Measurements from ENCODE around the gene FGFRL1. TPM values are rescaled to one million over a fixed set of nuclear protein-coding genes. Genes with fewer than 3 reads are reported as not detected.
A peak's percentile ranks its signal among the peaks of the same experiment; 100 is the strongest.

FGFRL1 gene
- total and polyA plus RNA-seq, 2 of the 13 experiments (the other 11 are each of a cell fraction or from before 2014, with no cell fraction given) = 19.1 to 30.6 TPM

DNA sequence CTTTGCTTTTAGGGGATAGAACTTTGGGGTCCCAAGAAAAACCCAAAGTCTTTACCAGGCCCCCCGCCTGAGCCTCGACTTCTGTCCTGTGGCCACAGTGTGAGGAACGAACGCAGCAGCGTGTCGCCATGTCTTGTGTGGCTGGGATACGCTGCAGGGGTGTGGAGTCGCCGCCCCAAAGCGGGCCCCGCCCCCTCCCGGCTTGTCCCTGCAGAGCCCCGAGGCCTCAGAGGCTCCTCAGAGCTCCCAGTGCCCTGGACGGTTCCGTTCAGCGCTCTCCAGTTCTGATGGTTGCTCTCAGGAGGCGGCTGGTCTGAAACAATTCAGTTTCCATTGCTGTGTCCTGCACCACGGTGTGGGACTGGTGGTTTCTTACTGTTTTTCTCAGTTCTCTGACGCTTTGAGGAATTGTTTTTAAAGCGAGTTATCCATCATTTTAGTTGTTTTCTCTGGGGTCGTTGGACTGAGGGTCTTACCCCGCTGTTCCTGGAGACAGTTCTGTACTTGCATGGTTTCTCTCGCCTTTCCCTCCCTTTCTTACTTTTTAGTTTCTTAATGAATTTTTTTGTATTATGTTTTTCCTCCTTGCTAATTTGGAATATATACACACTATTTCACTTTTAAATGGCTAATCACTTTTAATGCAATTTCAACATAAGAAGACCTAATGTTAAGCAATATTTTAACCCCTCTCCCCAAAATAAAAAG is 26.1 kb upstream of the FGFRL1 start (continued):
- TF ChIP-seq, protein P1, sequence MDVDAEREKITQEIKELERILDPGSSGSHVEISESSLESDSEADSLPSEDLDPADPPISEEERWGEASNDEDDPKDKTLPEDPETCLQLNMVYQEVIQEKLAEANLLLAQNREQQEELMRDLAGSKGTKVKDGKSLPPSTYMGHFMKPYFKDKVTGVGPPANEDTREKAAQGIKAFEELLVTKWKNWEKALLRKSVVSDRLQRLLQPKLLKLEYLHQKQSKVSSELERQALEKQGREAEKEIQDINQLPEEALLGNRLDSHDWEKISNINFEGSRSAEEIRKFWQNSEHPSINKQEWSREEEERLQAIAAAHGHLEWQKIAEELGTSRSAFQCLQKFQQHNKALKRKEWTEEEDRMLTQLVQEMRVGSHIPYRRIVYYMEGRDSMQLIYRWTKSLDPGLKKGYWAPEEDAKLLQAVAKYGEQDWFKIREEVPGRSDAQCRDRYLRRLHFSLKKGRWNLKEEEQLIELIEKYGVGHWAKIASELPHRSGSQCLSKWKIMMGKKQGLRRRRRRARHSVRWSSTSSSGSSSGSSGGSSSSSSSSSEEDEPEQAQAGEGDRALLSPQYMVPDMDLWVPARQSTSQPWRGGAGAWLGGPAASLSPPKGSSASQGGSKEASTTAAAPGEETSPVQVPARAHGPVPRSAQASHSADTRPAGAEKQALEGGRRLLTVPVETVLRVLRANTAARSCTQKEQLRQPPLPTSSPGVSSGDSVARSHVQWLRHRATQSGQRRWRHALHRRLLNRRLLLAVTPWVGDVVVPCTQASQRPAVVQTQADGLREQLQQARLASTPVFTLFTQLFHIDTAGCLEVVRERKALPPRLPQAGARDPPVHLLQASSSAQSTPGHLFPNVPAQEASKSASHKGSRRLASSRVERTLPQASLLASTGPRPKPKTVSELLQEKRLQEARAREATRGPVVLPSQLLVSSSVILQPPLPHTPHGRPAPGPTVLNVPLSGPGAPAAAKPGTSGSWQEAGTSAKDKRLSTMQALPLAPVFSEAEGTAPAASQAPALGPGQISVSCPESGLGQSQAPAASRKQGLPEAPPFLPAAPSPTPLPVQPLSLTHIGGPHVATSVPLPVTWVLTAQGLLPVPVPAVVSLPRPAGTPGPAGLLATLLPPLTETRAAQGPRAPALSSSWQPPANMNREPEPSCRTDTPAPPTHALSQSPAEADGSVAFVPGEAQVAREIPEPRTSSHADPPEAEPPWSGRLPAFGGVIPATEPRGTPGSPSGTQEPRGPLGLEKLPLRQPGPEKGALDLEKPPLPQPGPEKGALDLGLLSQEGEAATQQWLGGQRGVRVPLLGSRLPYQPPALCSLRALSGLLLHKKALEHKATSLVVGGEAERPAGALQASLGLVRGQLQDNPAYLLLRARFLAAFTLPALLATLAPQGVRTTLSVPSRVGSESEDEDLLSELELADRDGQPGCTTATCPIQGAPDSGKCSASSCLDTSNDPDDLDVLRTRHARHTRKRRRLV (CRISPR knock-in tag; IDR thresholded peaks at IDR 0.05) = no peak
- TF ChIP-seq HMG20A (CRISPR knock-in tag; IDR thresholded peaks at IDR 0.05; ENCODE audit: borderline replicate concordance) = peak; percentile 18; the same call in 1 of the 2 replicates
- TF ChIP-seq, protein P2, sequence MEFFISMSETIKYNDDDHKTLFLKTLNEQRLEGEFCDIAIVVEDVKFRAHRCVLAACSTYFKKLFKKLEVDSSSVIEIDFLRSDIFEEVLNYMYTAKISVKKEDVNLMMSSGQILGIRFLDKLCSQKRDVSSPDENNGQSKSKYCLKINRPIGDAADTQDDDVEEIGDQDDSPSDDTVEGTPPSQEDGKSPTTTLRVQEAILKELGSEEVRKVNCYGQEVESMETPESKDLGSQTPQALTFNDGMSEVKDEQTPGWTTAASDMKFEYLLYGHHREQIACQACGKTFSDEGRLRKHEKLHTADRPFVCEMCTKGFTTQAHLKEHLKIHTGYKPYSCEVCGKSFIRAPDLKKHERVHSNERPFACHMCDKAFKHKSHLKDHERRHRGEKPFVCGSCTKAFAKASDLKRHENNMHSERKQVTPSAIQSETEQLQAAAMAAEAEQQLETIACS (CRISPR knock-in tag; IDR thresholded peaks at IDR 0.05) = no peak
- TF ChIP-seq SNAPC2 (CRISPR knock-in tag; IDR thresholded peaks at IDR 0.05) = no peak
- TF ChIP-seq SNAI1 (CRISPR knock-in tag; IDR thresholded peaks at IDR 0.05; ENCODE audit: borderline replicate concordance) = no peak
- no peak for TF ChIP-seq FOXM1 (CRISPR knock-in tag; IDR thresholded peaks at IDR 0.05)
- peak; percentile 55 for TF ChIP-seq HNRNPH1 (optimal IDR thresholded peaks at IDR 0.05; ENCODE audit: low read depth, low read length)
- no peak for TF ChIP-seq ZNF546 (CRISPR knock-in tag; conservative IDR thresholded peaks at IDR 0.05)
- no peak for TF ChIP-seq EED (CRISPR knock-in tag; IDR thresholded peaks at IDR 0.05)
- no peak for TF ChIP-seq MLLT10 (CRISPR knock-in tag; IDR thresholded peaks at IDR 0.05)
- no peak for TF ChIP-seq CBX2 (IDR thresholded peaks at IDR 0.05; ENCODE audit: low read depth, low read length)
- TF ChIP-seq CBX2 (CRISPR knock-in tag; IDR thresholded peaks at IDR 0.05; ENCODE audit: low read depth) = no peak
- no peak for TF ChIP-seq RFX5 (IDR thresholded peaks at IDR 0.05; ENCODE audit: low read depth, low read length)
- TF ChIP-seq FOXK2 (IDR thresholded peaks at IDR 0.05) = no peak
- TF ChIP-seq ZNF703 (CRISPR knock-in tag; IDR thresholded peaks at IDR 0.05; ENCODE audit: borderline replicate concordance) = no peak
- TF ChIP-seq, protein P3, sequence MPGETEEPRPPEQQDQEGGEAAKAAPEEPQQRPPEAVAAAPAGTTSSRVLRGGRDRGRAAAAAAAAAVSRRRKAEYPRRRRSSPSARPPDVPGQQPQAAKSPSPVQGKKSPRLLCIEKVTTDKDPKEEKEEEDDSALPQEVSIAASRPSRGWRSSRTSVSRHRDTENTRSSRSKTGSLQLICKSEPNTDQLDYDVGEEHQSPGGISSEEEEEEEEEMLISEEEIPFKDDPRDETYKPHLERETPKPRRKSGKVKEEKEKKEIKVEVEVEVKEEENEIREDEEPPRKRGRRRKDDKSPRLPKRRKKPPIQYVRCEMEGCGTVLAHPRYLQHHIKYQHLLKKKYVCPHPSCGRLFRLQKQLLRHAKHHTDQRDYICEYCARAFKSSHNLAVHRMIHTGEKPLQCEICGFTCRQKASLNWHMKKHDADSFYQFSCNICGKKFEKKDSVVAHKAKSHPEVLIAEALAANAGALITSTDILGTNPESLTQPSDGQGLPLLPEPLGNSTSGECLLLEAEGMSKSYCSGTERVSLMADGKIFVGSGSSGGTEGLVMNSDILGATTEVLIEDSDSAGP (CRISPR knock-in tag; IDR thresholded peaks at IDR 0.05; ENCODE audit: borderline replicate concordance) = peak; percentile 53; the same call in 1 of the 2 replicates
- TF ChIP-seq RARA (CRISPR knock-in tag; IDR thresholded peaks at IDR 0.05) = no peak
- TF ChIP-seq SRSF4 (IDR thresholded peaks at IDR 0.05; ENCODE audit: low read depth, low read length, poor library complexity, severe bottlenecking) = no peak
- TF ChIP-seq ZNF720 (CRISPR knock-in tag; IDR thresholded peaks at IDR 0.05) = no peak
- TF ChIP-seq TBL1XR1 (IDR thresholded peaks at IDR 0.05; ENCODE audit: borderline replicate concordance, low read length, partially characterized antibody) = no peak
- TF ChIP-seq, protein P4, sequence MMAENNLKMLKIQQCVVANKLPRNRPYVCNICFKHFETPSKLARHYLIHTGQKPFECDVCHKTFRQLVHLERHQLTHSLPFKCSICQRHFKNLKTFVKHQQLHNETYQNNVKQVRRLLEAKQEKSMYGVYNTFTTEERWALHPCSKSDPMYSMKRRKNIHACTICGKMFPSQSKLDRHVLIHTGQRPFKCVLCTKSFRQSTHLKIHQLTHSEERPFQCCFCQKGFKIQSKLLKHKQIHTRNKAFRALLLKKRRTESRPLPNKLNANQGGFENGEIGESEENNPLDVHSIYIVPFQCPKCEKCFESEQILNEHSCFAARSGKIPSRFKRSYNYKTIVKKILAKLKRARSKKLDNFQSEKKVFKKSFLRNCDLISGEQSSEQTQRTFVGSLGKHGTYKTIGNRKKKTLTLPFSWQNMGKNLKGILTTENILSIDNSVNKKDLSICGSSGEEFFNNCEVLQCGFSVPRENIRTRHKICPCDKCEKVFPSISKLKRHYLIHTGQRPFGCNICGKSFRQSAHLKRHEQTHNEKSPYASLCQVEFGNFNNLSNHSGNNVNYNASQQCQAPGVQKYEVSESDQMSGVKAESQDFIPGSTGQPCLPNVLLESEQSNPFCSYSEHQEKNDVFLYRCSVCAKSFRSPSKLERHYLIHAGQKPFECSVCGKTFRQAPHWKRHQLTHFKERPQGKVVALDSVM (CRISPR knock-in tag; IDR thresholded peaks at IDR 0.05) = no peak

All from HepG2 (cell line).